ENCODE results near the gene CLIP3.

CLIP3 gene

GRCh38 chr19:36006955-36007354 lies 25.7 kb downstream of the CLIP3 start:
- H3K4me3 ChIP-seq (ENCODE audit: low read depth, low read length) = no peak overlapping the region
- no peak for TF ChIP-seq CTCF (IDR thresholded peaks at IDR 0.05; ENCODE audit: insufficient read depth, low read depth, low read length, missing control alignments)
- no peak for DNase-seq (ENCODE audit: low read depth)

GRCh38 chr19:36003284-36003683 lies 29.4 kb downstream of the CLIP3 start:
- DNase-seq (ENCODE audit: low read depth) = no peak
- H3K4me3 ChIP-seq (ENCODE audit: low read depth, low read length) = no peak overlapping the region
- TF ChIP-seq CTCF (IDR thresholded peaks at IDR 0.05; ENCODE audit: insufficient read depth, low read depth, low read length, missing control alignments) = no peak

- no peak for DNase-seq (ENCODE audit: low read depth)
- H3K4me3 ChIP-seq (ENCODE audit: low read depth, low read length) = no peak overlapping the region
- TF ChIP-seq CTCF (IDR thresholded peaks at IDR 0.05; ENCODE audit: insufficient read depth, low read depth, low read length, missing control alignments) = no peak
Observed at GRCh38 chr19:36001605-36002004, 31.1 kb downstream of the CLIP3 start.

GRCh38 chr19:35996777-35997176 lies 35.9 kb downstream of the CLIP3 start:
- no peak for DNase-seq (ENCODE audit: low read depth)
- TF ChIP-seq CTCF (IDR thresholded peaks at IDR 0.05; ENCODE audit: insufficient read depth, low read depth, low read length, missing control alignments) = no peak
- no peak overlapping the region for H3K4me3 ChIP-seq (ENCODE audit: low read depth, low read length)

- peak within 1 kb of the TSS; percentile 86 for H3K4me3 ChIP-seq (ENCODE audit: low read depth, low read length)
- no peak for TF ChIP-seq CTCF (IDR thresholded peaks at IDR 0.05; ENCODE audit: insufficient read depth, low read depth, low read length, missing control alignments)
- peak; percentile 97 for DNase-seq (ENCODE audit: low read depth)
Observed at GRCh38 chr19:35995048-35995993, 37.4 kb downstream of the CLIP3 start, which contains the start of gene SDHAF1. Gene SDHAF1 (plus strand): TSS chr19:35995188. CDS start chr19:35995275, 87 bp downstream.

GRCh38 chr19:35993923-35994598 lies 38.6 kb downstream of the CLIP3 start:
- DNase-seq (ENCODE audit: low read depth) = peak; percentile 37
- peak overlapping the region; percentile 86 for H3K4me3 ChIP-seq (ENCODE audit: low read depth, low read length)
- peak; percentile 2 for TF ChIP-seq CTCF (IDR thresholded peaks at IDR 0.05; ENCODE audit: insufficient read depth, low read depth, low read length, missing control alignments)
